Adrenal gland (tissue), 12 donors: ENCODE data around the gene GRID1. TPM values are rescaled to one million over a fixed set of nuclear protein-coding genes. Genes with fewer than 3 reads are reported as not detected.

Experiments used
- DNase-seq, 7 donors: peaks; one replicate each; pipeline ENCODE4 v3.0.0-alpha.2; 2019 to 2020
- H3K27ac ChIP-seq, 5 donors: fragments of 200-600 bp; sonication (generic) in 4 of 5; 1 replicate in 3 of 5; 2 replicates in 2 of 5; pipeline versions ENCODE4 v1.5.1 to v1.8.0; 2016 to 2020; ENCODE audit warnings: mild to moderate bottlenecking in 1 of 5
- H3K27me3 ChIP-seq: fragments of 200-600 bp; 2 replicates; pipeline ENCODE4 v1.8.0; 2021
- H3K36me3 ChIP-seq, 2 donors: fragments of 200-600 bp; replicated peaks in 1 of 2; 1 replicate in 1 of 2; 2 replicates in 1 of 2; pipeline versions ENCODE4 v1.5.1 to v1.8.0; 2018 to 2022
- H3K4me1 ChIP-seq, 2 donors: fragments of 200-600 bp; replicated peaks in 1 of 2; 1 replicate in 1 of 2; 2 replicates in 1 of 2; pipeline versions ENCODE4 v1.5.1 to v1.8.0; 2018 to 2021
- H3K4me3 ChIP-seq, 4 donors: fragments of 200-600 bp; sonication (generic) in 3 of 4; one replicate each; pipeline ENCODE4 v1.5.1; 2016 to 2018
- H3K9me3 ChIP-seq, 3 donors: fragments of 200-600 bp; sonication (generic) in 1 of 3; replicated peaks in 1 of 3; 1 replicate in 2 of 3; 2 replicates in 1 of 3; pipeline versions ENCODE4 v1.5.1 to v1.8.0; 2016 to 2021
- CTCF ChIP-seq, 6 experiments: fragments of 450-650 bp in 4 of 6; fragments of 200-600 bp in 2 of 6; sonication (generic) in 1 of 6; IDR thresholded peaks; 1 replicate in 5 of 6; 2 replicates in 1 of 6; pipeline versions ENCODE4 v1.5.1 to v1.8.0; 2016 to 2021; ENCODE audit warnings: antibody characterized with exemption in 6 of 6, mild to moderate bottlenecking in 2 of 6, moderate library complexity in 1 of 6
- POLR2A ChIP-seq, 2 donors: fragments of 450-650 bp; IDR thresholded peaks; one replicate each; pipeline ENCODE4 v1.6.1; 2017; ENCODE audit warnings: antibody characterized with exemption in 2 of 2, mild to moderate bottlenecking in 2 of 2, moderate library complexity in 1 of 2
- WGBS, 4 donors: extraction: QIAGEN DNeasy Blood & Tissue Kit in 2 of 4; methylation state at CpG; one replicate each; pipeline versions ENCODE4 v1.1.5 to v1.1.7; 2013 to 2017; 5-methylcytosine and 5-hydroxymethylcytosine counted together
- intact Hi-C, 2 donors: fragments of 100-400 bp; cut with DNase I; formaldehyde crosslinking; loops; one replicate each; pipeline versions ENCODE4 v1.14.1 to v1.15.0; 2022 to 2023
- polyA plus RNA-seq, 3 donors: library from polyadenylated mRNA; stranded (reverse); fragments of 200-250 nt in 2 of 3; fragments of 350-450 nt in 1 of 3; fragmentation: Illumina TruSeq in 1 of 3; extraction: RNeasy Lipid Tissue Mini Kit (QIAGEN cat#74804) in 1 of 3; gene quantifications; one replicate each; pipeline ENCODE4 v1.2.3, GENCODE V29; 2013 to 2014
- total RNA-seq, 9 donors: library from RNA; depleted of rRNA in 4 of 9; stranded (reverse); fragments of >200 nt in 4 of 9; fragments of 120-200 nt in 1 of 9; fragmentation: NEBNext Ultra II Directional in 1 of 9; extraction: Animal tissue kit (Norgen Biotek cat#: 25700) in 1 of 9; gene quantifications; one replicate each; pipeline versions ENCODE4 v1.1.0 to v1.2.4, GENCODE V29; 2013 to 2023
- donor health status: healthy with polysubstance abuse.
- donor health status: Bipolar disorder and iron deficiency.
- donor health status: DM: yes; HTN: yes; CAD: no.
- donor health status: DM: no; HTN: no; CAD: no.
- donor health status: DM: no; HTN: no; CAD: no.
- donor health status: DM: yes; HTN: yes; CAD: no.

GRID1 gene
- total and polyA plus RNA-seq, 12 donors: 2.2 to 8.0 (median 4.1) TPM

GRCh38 chr10:86059892-86060291, 306.7 kb downstream of the GRID1 start:
- Histone ChIP-seq H3K4me1 (no peaks in the 10 kb centered on the region), H3K36me3 (no peaks in the 10 kb centered on the region), H3K27ac (no peak overlapping the region), H3K9me3 (no peaks in the 10 kb centered on the region), H3K27me3 (no peaks in the 10 kb centered on the region), H3K4me3 (no peak overlapping the region)
- 85 to 94% (median 90%) methylated on average over 3 of the region's 3 CpGs for WGBS, 4 donors
- TF ChIP-seq CTCF (IDR thresholded peaks at IDR 0.05) (no peak), POLR2A (IDR thresholded peaks at IDR 0.05) (no peak)
- DNase-seq: no peak
- intact Hi-C loops: no loop called here

- Histone ChIP-seq H3K4me3 (no peak overlapping the region), H3K4me1 (no peaks in the 10 kb centered on the region), H3K36me3 (no peaks in the 10 kb centered on the region), H3K27me3 (no peaks in the 10 kb centered on the region), H3K9me3 (no peaks in the 10 kb centered on the region), H3K27ac (no peak overlapping the region)
- 83 to 90% (median 87%) methylated on average over 5 of the region's 5 CpGs for WGBS, 4 donors
- intact Hi-C loops: no loop called here
- TF ChIP-seq POLR2A (IDR thresholded peaks at IDR 0.05) (no peak), CTCF (IDR thresholded peaks at IDR 0.05) (no peak)
- peak in 1 of 7 donors; percentile 31 for DNase-seq
Observed at GRCh38 chr10:86058964-86059363, 307.6 kb downstream of the GRID1 start.

- 88 to 92% (median 91%) methylated on average over 5 of the region's 5 CpGs for WGBS, 4 donors
- TF ChIP-seq POLR2A (IDR thresholded peaks at IDR 0.05) (no peak), CTCF (IDR thresholded peaks at IDR 0.05) (no peak)
- no peak overlapping the region for H3K4me3 ChIP-seq
- intact Hi-C loops: no loop called here
- no peaks in the 10 kb centered on the region for H3K9me3 ChIP-seq
- DNase-seq: peak in 1 of 7 donors; percentile 11
- no peaks in the 10 kb centered on the region for H3K36me3 ChIP-seq
- H3K27me3 ChIP-seq: no peaks in the 10 kb centered on the region
- H3K4me1 ChIP-seq: no peaks in the 10 kb centered on the region
- H3K27ac ChIP-seq: no peak overlapping the region
Observed at GRCh38 chr10:86057708-86058107, 308.9 kb downstream of the GRID1 start.

GRCh38 chr10:86056672-86057071, 309.9 kb downstream of the GRID1 start:
- no peaks in the 10 kb centered on the region for H3K36me3 ChIP-seq
- no peak overlapping the region for H3K4me3 ChIP-seq
- intact Hi-C loops: no loop called here
- TF ChIP-seq CTCF (IDR thresholded peaks at IDR 0.05): no peak
- no peak for TF ChIP-seq POLR2A (IDR thresholded peaks at IDR 0.05)
- no peaks in the 10 kb centered on the region for H3K27me3 ChIP-seq
- no peak overlapping the region for H3K27ac ChIP-seq
- no peaks in the 10 kb centered on the region for H3K9me3 ChIP-seq
- WGBS, 4 donors: 76 to 97% (median 83%) methylated on average over 5 to 6 of the region's 6 CpGs
- H3K4me1 ChIP-seq: no peaks in the 10 kb centered on the region
- peak in 1 of 7 donors; percentile 34 for DNase-seq
